SU-DHL-6 (cell line): ENCODE results near the gene ACTG1.

Experiments
- H2AFZ ChIP-seq: fragments of 200-600 bp; sonication (generic); 2 replicates; pipeline ENCODE4 v1.6.1; 2014; ENCODE audit warnings: low read depth, mild to moderate bottlenecking, moderate library complexity, mixed read lengths, antibody characterized with exemption, low read length; ENCODE audit not compliant: severe bottlenecking
- H3F3A ChIP-seq: fragments of 200-600 bp; shearing (Covaris generic); 2 replicates; pipeline ENCODE4 v1.6.0; 2016; ENCODE audit warnings: antibody characterized with exemption, mild to moderate bottlenecking; ENCODE audit not compliant: insufficient read depth
- H3K27ac ChIP-seq: fragments of 200-600 bp; sonication (generic); 2 replicates; pipeline ENCODE4 v1.5.1; 2016; ENCODE audit warnings: low read depth, mild to moderate bottlenecking, low read length, moderate library complexity, mixed read lengths
- H3K27me3 ChIP-seq: fragments of 200-600 bp; sonication (generic), shearing (Covaris generic); 2 replicates; pipeline ENCODE4 v1.6.0; 2014; ENCODE audit warnings: mild to moderate bottlenecking, low read length
- H3K36me3 ChIP-seq: fragments of 200-600 bp; sonication (generic); 2 replicates; pipeline ENCODE4 v1.6.1; 2014; ENCODE audit warnings: mild to moderate bottlenecking, low read length, mixed read lengths
- H3K4me2 ChIP-seq: fragments of 300-600, 200-600 bp; shearing (Covaris generic), sonication (generic); 2 replicates; pipeline ENCODE4 v1.6.0; 2014; ENCODE audit warnings: low read length, low read depth, mild to moderate bottlenecking; ENCODE audit not compliant: poor library complexity, severe bottlenecking
- H3K4me3 ChIP-seq: fragments of 200-600 bp; sonication (generic); 2 replicates; pipeline ENCODE4 v1.5.1; 2014; ENCODE audit warnings: antibody characterized with exemption, low read length, mild to moderate bottlenecking, mixed read lengths; ENCODE audit not compliant: insufficient read depth, poor library complexity, severe bottlenecking
- H3K79me2 ChIP-seq: fragments of 200-600 bp; sonication (generic); 2 replicates; pipeline ENCODE4 v1.6.1; 2014; ENCODE audit warnings: mild to moderate bottlenecking, low read length, moderate library complexity; ENCODE audit not compliant: insufficient read depth
- H3K9ac ChIP-seq: fragments of 200-600 bp; sonication (generic); 2 replicates; pipeline ENCODE4 v1.7.0; 2014; ENCODE audit warnings: mild to moderate bottlenecking, low read length
- H3K9me2 ChIP-seq: fragments of 200-600 bp; sonication (generic); replicated peaks from 2 replicates; pipeline ENCODE4 v1.6.1; 2014; ENCODE audit warnings: low read length; ENCODE audit not compliant: insufficient read depth
- H3K9me3 ChIP-seq: fragments of 200-600 bp; sonication (generic); 2 replicates; pipeline ENCODE4 v1.6.1; 2014; ENCODE audit warnings: low read length, mixed read lengths; ENCODE audit not compliant: insufficient read depth
- H4K20me1 ChIP-seq: fragments of 200-600 bp; sonication (generic); 2 replicates; pipeline ENCODE4 v1.6.1; 2014; ENCODE audit warnings: low read depth, mild to moderate bottlenecking, antibody characterized with exemption, low read length, moderate library complexity, mixed read lengths
- CTCF ChIP-seq: fragments of 200-600 bp; sonication (generic); IDR thresholded peaks from one replicate; pipeline ENCODE4 v1.5.1; 2017; ENCODE audit warnings: antibody characterized with exemption, mild to moderate bottlenecking, low read length, moderate library complexity; ENCODE audit not compliant: insufficient read depth, poor library complexity, severe bottlenecking
- EZH2phosphoT487 ChIP-seq: fragments of 200-600 bp; sonication (generic), shearing (Covaris generic); conservative IDR thresholded peaks from 2 replicates; pipeline ENCODE4 v1.6.1; 2018; ENCODE audit warnings: mild to moderate bottlenecking, antibody characterized with exemption, low read length, moderate library complexity, mixed read lengths

Gene ACTG1

GRCh38 chr17:81527591-81528383 is 15.2 kb upstream of the ACTG1 start, which contains the start of gene FSCN2:
Gene FSCN2, plus strand, starts transcription at chr17:81528377. Its CDS starts 155 bp downstream, at chr17:81528532.
- H3K27ac ChIP-seq, result no peak within 1 kb of the TSS
- no peak within 1 kb of the TSS for H3K9ac ChIP-seq
- no peak within 1 kb of the TSS for H3K4me3 ChIP-seq
- H4K20me1 ChIP-seq, result no peaks in the 10 kb centered on the region
- H3K79me2 ChIP-seq, result no peaks in the 10 kb centered on the region
- H3K27me3 ChIP-seq, result no peaks in the 10 kb centered on the region
- no peaks in the 10 kb centered on the region for H3K9me3 ChIP-seq
- H3F3A ChIP-seq, result no peaks in the 10 kb centered on the region
- no peaks in the 10 kb centered on the region for H3K36me3 ChIP-seq
- H3K9me2 ChIP-seq, result no peaks in the 10 kb centered on the region
- H2AFZ ChIP-seq, result no peak within 1 kb of the TSS
- no peak within 1 kb of the TSS for H3K4me2 ChIP-seq
- no peak for TF ChIP-seq EZH2phosphoT487
- no peak for TF ChIP-seq CTCF

GRCh38 chr17:81526662-81527571 is 14.3 kb upstream of the ACTG1 start:
- Histone ChIP-seq H3K27me3 (no peaks in the 10 kb centered on the region), H3K4me3 (no peak overlapping the region), H3K4me2 (no peak overlapping the region), H3K9me3 (no peaks in the 10 kb centered on the region), H3K36me3 (no peaks in the 10 kb centered on the region), H3F3A (no peaks in the 10 kb centered on the region), H3K9ac (no peak overlapping the region), H3K79me2 (no peaks in the 10 kb centered on the region), H3K27ac (no peak overlapping the region), H4K20me1 (no peaks in the 10 kb centered on the region), H3K9me2 (no peaks in the 10 kb centered on the region), H2AFZ (no peak overlapping the region)
- no peak for TF ChIP-seq EZH2phosphoT487

- TF ChIP-seq CTCF, result no peak
- no peak for TF ChIP-seq EZH2phosphoT487
- Histone ChIP-seq H2AFZ (no peak overlapping the region), H3K4me3 (no peak overlapping the region), H3K27ac (no peak overlapping the region), H3K27me3 (no peaks in the 10 kb centered on the region), H4K20me1 (no peaks in the 10 kb centered on the region), H3F3A (peaks cover 5% of the 10 kb centered on the region; the same call in 1 of the 2 replicates), H3K9ac (no peak overlapping the region), H3K4me2 (no peak overlapping the region), H3K79me2 (no peaks in the 10 kb centered on the region), H3K9me2 (no peaks in the 10 kb centered on the region), H3K36me3 (no peaks in the 10 kb centered on the region), H3K9me3 (no peaks in the 10 kb centered on the region)
These were observed 12.2 kb upstream of the ACTG1 start for GRCh38 chr17:81524865-81525159.
